Stimulated activated CD8-positive, alpha-beta memory T cell treated with anti-CD3 and anti-CD28 coated beads, Interleukin-4, amount 100 ng/mL, for 1 hour (primary cell): ENCODE measurements around the gene PDPK1.

ENCODE experiments used
- DNase-seq, 2 donors: peaks; one replicate each; pipeline ENCODE4 v3.0.0-alpha.2; 2020; ENCODE audit warnings: low read depth in 2 of 2, low spot score in 1 of 2

The PDPK1 gene

GRCh38 chr16:2537451-2538379, at the start of gene PDPK1:
Gene PDPK1, plus strand, starts transcription at chr16:2538021. Its CDS starts 92 bp downstream, at chr16:2538113.
- DNase-seq = peak; percentile 74 to 84

DNA sequence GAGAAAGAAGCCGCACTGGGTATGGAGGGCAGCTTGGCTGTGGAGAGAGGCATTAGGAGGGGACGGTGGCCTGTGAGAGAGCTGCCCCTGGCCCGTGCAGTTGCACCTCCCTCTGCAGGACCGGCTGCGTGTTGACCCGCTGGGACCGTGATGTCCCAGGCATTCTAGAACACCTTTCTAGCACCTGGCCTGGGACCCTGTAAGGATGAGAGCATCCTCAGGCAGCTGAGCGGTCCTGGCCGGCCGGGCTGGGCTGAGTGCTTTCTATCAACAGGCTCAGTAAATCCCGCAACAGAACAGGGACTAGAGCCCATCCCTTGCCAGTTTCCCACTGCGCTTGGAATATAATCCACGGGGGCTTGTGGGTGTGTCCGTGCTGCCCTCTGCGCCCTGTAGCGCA, 48.2 kb upstream of the PDPK1 start:
- no peak for DNase-seq

DNA sequence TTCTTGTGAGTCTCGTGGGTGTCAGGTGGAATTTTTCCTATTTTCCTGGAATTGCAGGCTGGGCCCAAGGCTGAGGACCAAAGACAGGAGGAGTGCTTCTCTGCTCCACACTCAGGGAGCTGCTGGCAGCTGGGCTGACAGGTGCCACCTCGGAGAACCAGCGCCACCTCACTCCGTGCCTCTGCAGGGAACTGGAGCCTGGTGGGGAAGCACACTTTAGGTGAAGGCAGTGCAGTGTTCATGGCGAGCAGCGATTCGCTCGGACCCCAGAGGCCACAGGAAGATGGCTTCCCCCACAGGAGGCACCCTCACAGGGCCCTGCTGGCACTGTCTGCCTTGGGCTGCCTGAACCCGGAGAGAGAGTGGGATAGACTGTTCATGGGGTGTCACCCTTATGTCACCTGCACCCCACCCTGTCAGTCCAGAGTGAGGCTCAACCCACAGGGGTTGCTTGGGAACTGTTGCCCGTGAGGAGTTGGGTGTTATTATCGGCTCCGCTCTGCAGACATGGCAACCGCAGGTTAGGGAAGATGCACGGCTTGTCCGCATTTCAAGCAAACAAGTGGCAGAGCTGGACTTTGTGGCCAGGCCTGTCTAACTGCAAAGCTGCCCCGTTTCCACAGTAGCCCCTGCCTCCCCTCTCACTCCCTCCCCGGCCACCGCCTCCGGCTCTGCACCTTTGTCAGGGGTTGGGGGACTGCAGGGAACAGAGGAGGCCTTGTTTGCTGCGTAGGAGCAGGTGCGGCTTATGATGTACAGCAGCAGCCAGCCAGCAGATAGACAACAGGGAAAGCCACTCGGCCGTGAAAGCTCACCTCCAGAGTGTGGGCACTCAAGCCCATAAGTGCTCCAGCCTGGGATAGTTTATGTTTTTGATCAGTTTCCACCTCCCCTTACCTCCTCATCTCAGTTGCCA, 47.4 kb upstream of the PDPK1 start:
- no peak for DNase-seq

GRCh38 chr16:2492292-2492691, 45.5 kb upstream of the PDPK1 start:
- DNase-seq = no peak

- no peak for DNase-seq
Observed at GRCh38 chr16:2493605-2494004, 44.2 kb upstream of the PDPK1 start.

GRCh38 chr16:2494616-2495015, 43.2 kb upstream of the PDPK1 start:
- no peak for DNase-seq

DNA sequence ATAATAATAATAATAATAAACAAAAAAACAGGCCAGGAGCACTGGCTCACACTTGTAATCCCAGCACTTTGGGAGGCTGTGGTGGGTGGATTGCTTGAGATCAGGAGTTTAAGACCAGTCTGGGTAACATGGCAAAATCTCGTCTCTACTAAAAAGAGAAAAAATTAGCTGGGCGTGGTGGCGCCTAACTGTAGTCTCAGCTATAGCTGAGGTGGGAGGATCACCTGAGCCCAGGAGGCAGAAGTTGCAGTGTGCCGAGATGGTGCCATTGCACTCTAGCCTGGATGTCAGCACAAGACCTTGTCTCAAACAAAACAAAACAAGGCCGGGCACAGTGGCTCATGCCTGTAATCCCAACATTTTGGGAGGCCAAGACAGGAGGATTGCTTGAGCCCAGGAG, 42.8 kb upstream of the PDPK1 start:
- DNase-seq = no peak

GRCh38 chr16:2496223-2497115, 41.4 kb upstream of the PDPK1 start:
- no peak for DNase-seq

GRCh38 chr16:2497116-2497630, 40.6 kb upstream of the PDPK1 start:
- no peak for DNase-seq

- no peak for DNase-seq
Observed at GRCh38 chr16:2497695-2498484, 39.9 kb upstream of the PDPK1 start.

GRCh38 chr16:2498531-2499253, 39.1 kb upstream of the PDPK1 start:
- DNase-seq = no peak

GRCh38 chr16:2499454-2499853, 38.4 kb upstream of the PDPK1 start:
- DNase-seq = no peak

DNA sequence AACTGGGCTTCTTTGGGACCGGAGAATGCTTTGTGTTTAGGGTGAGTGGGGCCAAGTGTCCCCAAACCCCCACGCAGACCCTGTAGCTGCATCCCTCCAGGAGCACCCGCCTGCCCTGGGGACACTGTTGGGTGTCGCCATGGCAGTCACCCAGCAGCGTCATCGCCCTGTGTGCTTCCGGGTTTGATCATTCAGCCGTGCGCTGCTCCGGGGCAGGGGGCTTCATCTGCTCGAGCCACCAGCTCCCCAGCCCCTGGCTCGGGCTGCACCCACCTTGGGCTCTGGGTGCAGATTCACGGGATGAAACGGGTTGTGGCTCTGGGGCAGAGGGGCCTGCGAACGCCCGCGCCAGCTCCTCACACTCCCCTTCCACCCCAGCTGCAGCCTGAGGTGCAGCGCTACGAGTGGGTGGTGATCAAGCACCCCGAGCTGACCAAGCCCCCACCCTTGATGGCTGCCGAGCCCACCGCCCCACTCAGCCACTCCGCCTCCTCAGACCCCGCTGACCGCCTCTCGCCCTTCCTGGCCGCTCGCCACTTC, 37.9 kb upstream of the PDPK1 start:
- DNase-seq = no peak

- no peak for DNase-seq
Observed at GRCh38 chr16:2500430-2500917, 37.3 kb upstream of the PDPK1 start.

- peak in 1 of 2 donors; percentile 62 for DNase-seq
Observed at GRCh38 chr16:2500918-2501750, 36.7 kb upstream of the PDPK1 start.

GRCh38 chr16:2501946-2502895, 35.6 kb upstream of the PDPK1 start:
- no peak for DNase-seq

DNA sequence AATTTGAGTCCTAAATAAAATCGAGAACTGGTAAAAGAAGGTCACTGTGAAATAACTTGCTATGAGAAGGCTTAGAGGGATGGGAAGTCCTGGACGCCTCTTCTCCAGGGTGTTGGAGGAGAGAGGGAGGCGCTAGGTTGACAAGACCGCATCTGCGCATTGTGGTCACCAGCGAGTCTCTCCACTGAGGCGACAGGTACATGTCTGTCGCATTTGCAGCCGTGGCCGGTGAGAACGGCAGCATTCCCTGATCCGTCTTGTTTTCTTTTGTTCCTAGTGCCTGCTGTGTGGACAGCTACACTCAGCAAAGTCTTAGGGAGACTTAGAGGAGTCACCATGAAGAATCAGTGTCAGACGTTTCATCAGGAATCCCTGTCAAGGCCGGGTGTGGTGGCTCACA, 32.1 kb upstream of the PDPK1 start:
- DNase-seq = no peak
